Upper lobe of right lung (tissue), 1 donor: ENCODE results near the gene PPEF2. TPM values are rescaled to one million over a fixed set of nuclear protein-coding genes. Genes with fewer than 3 reads are reported as not detected.

Experiments used
- ATAC-seq: fragments of 200-7000 bp; cut with Tn5 transposase; one replicate; pipeline ENCODE4 v1.9.1; 2020; ENCODE audit warnings: mild to moderate bottlenecking, moderate library complexity
- DNase-seq: peaks from one replicate; pipeline ENCODE4 v3.0.0-alpha.2; 2020
- H3K27ac ChIP-seq: fragments of 200-600 bp; one replicate; pipeline ENCODE4 v1.8.0; 2022
- H3K27me3 ChIP-seq: fragments of 200-600 bp; one replicate; pipeline ENCODE4 v1.8.0; 2022; ENCODE audit warnings: mild to moderate bottlenecking
- H3K36me3 ChIP-seq: fragments of 200-600 bp; one replicate; pipeline ENCODE4 v1.8.0; 2022
- H3K4me1 ChIP-seq: fragments of 200-600 bp; one replicate; pipeline ENCODE4 v1.8.0; 2022
- H3K4me3 ChIP-seq: fragments of 200-600 bp; one replicate; pipeline ENCODE4 v1.8.0; 2022; ENCODE audit warnings: mild to moderate bottlenecking
- H3K9me3 ChIP-seq: fragments of 200-600 bp; one replicate; pipeline ENCODE4 v1.8.0; 2022
- CTCF ChIP-seq: fragments of 200-600 bp; IDR thresholded peaks from one replicate; pipeline ENCODE4 v1.8.0; 2022; ENCODE audit warnings: antibody characterized with exemption
- intact Hi-C: fragments of 100-400 bp; cut with DNase I; formaldehyde crosslinking; loops from one replicate; pipeline ENCODE4 v1.11.0; 2022
- total RNA-seq: library from RNA; stranded (reverse); fragmentation: NEBNext Ultra II Directional; extraction: Animal tissue kit (Norgen Biotek cat#: 25700); gene quantifications from one replicate; pipeline ENCODE4 v1.2.1, GENCODE V29; 2021
- donor health status: DM: no; HTN: yes; CAD: no; lungs with severe emphysema.

The PPEF2 gene
- total RNA-seq, 1 donor from 2014 or later = not detected

- intact Hi-C loops = no loop called here
- DNase-seq = no peak
- H3K27ac ChIP-seq = no peak overlapping the region
Observed at GRCh38 chr4:75841641-75842520, 60.4 kb downstream of the PPEF2 start.

GRCh38 chr4:75834772-75835154 is 67.5 kb downstream of the PPEF2 start:
- H3K36me3 ChIP-seq = no peaks in the 10 kb centered on the region
- H3K27me3 ChIP-seq = no peaks in the 10 kb centered on the region
- TF ChIP-seq CTCF = no peak
- DNase-seq (no peak), ATAC-seq (no peak)
- intact Hi-C loops = no loop called here
- no peaks in the 10 kb centered on the region for H3K9me3 ChIP-seq
- no peaks in the 10 kb centered on the region for H3K4me1 ChIP-seq
- H3K27ac ChIP-seq = no peak overlapping the region
- H3K4me3 ChIP-seq = no peak overlapping the region

More at GRCh38 chr4:75841641-75842520, 60.4 kb downstream of the PPEF2 start:
- no peaks in the 10 kb centered on the region for H3K27me3 ChIP-seq
- ATAC-seq = peak; percentile 73
- no peaks in the 10 kb centered on the region for H3K36me3 ChIP-seq
- no peaks in the 10 kb centered on the region for H3K4me1 ChIP-seq
- no peaks in the 10 kb centered on the region for H3K9me3 ChIP-seq
- no peak for TF ChIP-seq CTCF
- no peak overlapping the region for H3K4me3 ChIP-seq

- ATAC-seq = no peak
- TF ChIP-seq CTCF = no peak
Observed at GRCh38 chr4:75834095-75834771, 68.0 kb downstream of the PPEF2 start.

GRCh38 chr4:75831856-75832405 is 70.3 kb downstream of the PPEF2 start:
- H3K9me3 ChIP-seq = no peaks in the 10 kb centered on the region
- ATAC-seq (peak; percentile 69), DNase-seq (no peak)
- no peak overlapping the region for H3K27ac ChIP-seq
- no peaks in the 10 kb centered on the region for H3K36me3 ChIP-seq
- H3K4me1 ChIP-seq = no peaks in the 10 kb centered on the region
- no peaks in the 10 kb centered on the region for H3K27me3 ChIP-seq
- H3K4me3 ChIP-seq = no peak overlapping the region
- intact Hi-C loops = no loop called here
- no peak for TF ChIP-seq CTCF

More at GRCh38 chr4:75834095-75834771, 68.0 kb downstream of the PPEF2 start:
- Histone ChIP-seq H3K9me3 (no peaks in the 10 kb centered on the region), H3K4me3 (no peak overlapping the region), H3K27me3 (no peaks in the 10 kb centered on the region), H3K27ac (no peak overlapping the region), H3K36me3 (no peaks in the 10 kb centered on the region), H3K4me1 (no peaks in the 10 kb centered on the region)
- intact Hi-C loops = no loop called here
- no peak for DNase-seq

- Histone ChIP-seq H3K27ac (no peak overlapping the region), H3K36me3 (no peaks in the 10 kb centered on the region), H3K4me3 (no peak overlapping the region), H3K4me1 (no peaks in the 10 kb centered on the region), H3K27me3 (no peaks in the 10 kb centered on the region), H3K9me3 (no peaks in the 10 kb centered on the region)
- no peak for ATAC-seq
- no peak for TF ChIP-seq CTCF
- no peak for DNase-seq
- intact Hi-C loops = no loop called here
Observed at GRCh38 chr4:75830906-75831305, 71.3 kb downstream of the PPEF2 start.
